OCI-LY3 (cell line): ENCODE results near the gene DIP2C.

Source experiments
- EZH2phosphoT487 ChIP-seq: fragments of 200-600 bp; shearing (Covaris generic); IDR thresholded peaks from 2 replicates; pipeline ENCODE4 v1.6.1; 2018; ENCODE audit warnings: antibody characterized with exemption, mixed run types, low read depth
- TF ChIP-seq, protein P1 (sequence below): fragments of 200-600, 300-600 bp; sonication (generic); IDR thresholded peaks from 2 replicates; pipeline ENCODE4 v1.5.1; 2014; ENCODE audit warnings: antibody characterized with exemption, low read length, low read depth

DNA sequence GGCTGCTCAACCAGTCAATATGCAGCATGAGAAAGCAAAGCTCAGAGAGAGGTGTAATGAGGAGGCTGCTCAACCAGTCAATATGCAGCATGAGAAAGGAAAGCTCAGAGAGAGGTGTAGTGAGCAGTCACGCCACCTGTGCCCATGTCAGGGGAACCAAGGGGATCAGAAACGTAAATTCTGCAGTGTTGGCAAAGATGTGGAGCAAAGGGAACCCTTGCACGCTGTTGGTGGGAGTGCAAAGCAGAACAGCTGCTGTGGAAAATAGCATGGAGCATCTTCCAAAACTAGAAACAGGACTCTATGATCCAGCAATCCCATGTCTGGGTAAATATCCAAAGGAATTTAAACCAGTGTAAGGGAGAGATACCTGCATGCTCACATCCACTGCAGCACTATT, 194.9 kb downstream of the DIP2C start:
- TF ChIP-seq, protein P1, sequence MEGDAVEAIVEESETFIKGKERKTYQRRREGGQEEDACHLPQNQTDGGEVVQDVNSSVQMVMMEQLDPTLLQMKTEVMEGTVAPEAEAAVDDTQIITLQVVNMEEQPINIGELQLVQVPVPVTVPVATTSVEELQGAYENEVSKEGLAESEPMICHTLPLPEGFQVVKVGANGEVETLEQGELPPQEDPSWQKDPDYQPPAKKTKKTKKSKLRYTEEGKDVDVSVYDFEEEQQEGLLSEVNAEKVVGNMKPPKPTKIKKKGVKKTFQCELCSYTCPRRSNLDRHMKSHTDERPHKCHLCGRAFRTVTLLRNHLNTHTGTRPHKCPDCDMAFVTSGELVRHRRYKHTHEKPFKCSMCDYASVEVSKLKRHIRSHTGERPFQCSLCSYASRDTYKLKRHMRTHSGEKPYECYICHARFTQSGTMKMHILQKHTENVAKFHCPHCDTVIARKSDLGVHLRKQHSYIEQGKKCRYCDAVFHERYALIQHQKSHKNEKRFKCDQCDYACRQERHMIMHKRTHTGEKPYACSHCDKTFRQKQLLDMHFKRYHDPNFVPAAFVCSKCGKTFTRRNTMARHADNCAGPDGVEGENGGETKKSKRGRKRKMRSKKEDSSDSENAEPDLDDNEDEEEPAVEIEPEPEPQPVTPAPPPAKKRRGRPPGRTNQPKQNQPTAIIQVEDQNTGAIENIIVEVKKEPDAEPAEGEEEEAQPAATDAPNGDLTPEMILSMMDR, result no peak
- TF ChIP-seq EZH2phosphoT487, result no peak
